ENCODE measurements around the gene STARD9. TPM values are rescaled to one million over a fixed set of nuclear protein-coding genes. Genes with fewer than 3 reads are reported as not detected.

Gene STARD9
- total and polyA plus RNA-seq, 2 of the 13 experiments (the other 11 are each of a cell fraction or from before 2014, with no cell fraction given): 5.3 to 7.5 TPM

DNA sequence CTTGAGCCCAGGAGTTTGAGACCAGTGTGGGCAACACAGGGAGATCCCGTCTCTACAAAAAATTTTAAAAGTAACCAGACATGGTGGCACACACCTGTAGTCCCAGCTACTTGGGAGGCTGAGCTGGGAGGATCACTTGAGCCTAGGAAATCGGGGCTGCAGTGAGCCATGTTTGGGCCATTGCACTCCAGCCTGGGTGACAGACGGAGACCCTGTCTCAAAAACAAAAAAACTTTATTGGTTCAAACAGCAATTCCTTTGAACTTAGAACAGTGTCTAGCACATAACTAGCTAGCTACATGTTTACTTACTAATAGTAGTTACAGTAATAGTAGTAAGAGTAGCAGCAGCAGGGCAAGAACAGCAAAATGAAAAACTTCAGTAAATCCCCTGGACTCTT lies 16.7 kb upstream of the STARD9 start:
- in situ Hi-C loops (cut with HindIII; ENCODE audit: extremely low pct_ligation_motif_present, low pct_unique_long_range_greater_than_20kb): no loop called here
- CTCF ChIA-PET (ENCODE audit: low intra/inter-chr PET ratio, low total read pairs): no interaction called here
- Histone ChIP-seq H3K27me3 (ENCODE audit: control insufficient read depth in 1 of 2, insufficient read depth in 2 of 2, low read length in 2 of 2) (no peaks in the 10 kb centered on the region), H2AFZ (ENCODE audit: low read length) (no peak overlapping the region), H3K79me2 (ENCODE audit: insufficient read depth, low read length) (peaks cover 3% of the 10 kb centered on the region), H3K27ac (ENCODE audit: extremely low read length, insufficient read depth, low read length) (no peak overlapping the region), H3K4me1 (ENCODE audit: insufficient read depth, low read length) (no peaks in the 10 kb centered on the region), H3K9ac (ENCODE audit: insufficient read depth, low read depth, low read length) (no peak overlapping the region), H3K36me3 (replicated peaks in 1 of 2; ENCODE audit: control insufficient read depth in 1 of 2, insufficient read depth in 2 of 2, low read length in 2 of 2) (peaks cover 2 to 40% of the 10 kb centered on the region in 2 experiments; a peak in 4 of 5 replicates), H4K20me1 (ENCODE audit: insufficient read depth, low read length) (no peaks in the 10 kb centered on the region), H3K4me3 (replicated peaks in 1 of 3; ENCODE audit: insufficient read depth in 1 of 3, low read depth in 2 of 3, low read length in 3 of 3) (no peak overlapping the region), H3K4me2 (ENCODE audit: low read depth, low read length) (no peak overlapping the region), H3K9me3 (ENCODE audit: low read length) (no peaks in the 10 kb centered on the region)
- no TSS peak for BruUV-seq (replicated peaks)
- WGBS (ENCODE audit: low lambda C conversion rate): 98% methylated on average over 3 of the region's 3 CpGs
- FAIRE-seq (no peak), DNase-seq (ENCODE audit: low spot score) (no peak), ATAC-seq (no peak)
- TF ChIP-seq ZNF343 (CRISPR knock-in tag; IDR thresholded peaks at IDR 0.05) (no peak), ZNF432 (CRISPR knock-in tag; IDR thresholded peaks at IDR 0.05; ENCODE audit: borderline replicate concordance) (no peak), ZNF737 (CRISPR knock-in tag; IDR thresholded peaks at IDR 0.05; ENCODE audit: borderline replicate concordance) (no peak)
- TF ChIP-seq, protein P1, sequence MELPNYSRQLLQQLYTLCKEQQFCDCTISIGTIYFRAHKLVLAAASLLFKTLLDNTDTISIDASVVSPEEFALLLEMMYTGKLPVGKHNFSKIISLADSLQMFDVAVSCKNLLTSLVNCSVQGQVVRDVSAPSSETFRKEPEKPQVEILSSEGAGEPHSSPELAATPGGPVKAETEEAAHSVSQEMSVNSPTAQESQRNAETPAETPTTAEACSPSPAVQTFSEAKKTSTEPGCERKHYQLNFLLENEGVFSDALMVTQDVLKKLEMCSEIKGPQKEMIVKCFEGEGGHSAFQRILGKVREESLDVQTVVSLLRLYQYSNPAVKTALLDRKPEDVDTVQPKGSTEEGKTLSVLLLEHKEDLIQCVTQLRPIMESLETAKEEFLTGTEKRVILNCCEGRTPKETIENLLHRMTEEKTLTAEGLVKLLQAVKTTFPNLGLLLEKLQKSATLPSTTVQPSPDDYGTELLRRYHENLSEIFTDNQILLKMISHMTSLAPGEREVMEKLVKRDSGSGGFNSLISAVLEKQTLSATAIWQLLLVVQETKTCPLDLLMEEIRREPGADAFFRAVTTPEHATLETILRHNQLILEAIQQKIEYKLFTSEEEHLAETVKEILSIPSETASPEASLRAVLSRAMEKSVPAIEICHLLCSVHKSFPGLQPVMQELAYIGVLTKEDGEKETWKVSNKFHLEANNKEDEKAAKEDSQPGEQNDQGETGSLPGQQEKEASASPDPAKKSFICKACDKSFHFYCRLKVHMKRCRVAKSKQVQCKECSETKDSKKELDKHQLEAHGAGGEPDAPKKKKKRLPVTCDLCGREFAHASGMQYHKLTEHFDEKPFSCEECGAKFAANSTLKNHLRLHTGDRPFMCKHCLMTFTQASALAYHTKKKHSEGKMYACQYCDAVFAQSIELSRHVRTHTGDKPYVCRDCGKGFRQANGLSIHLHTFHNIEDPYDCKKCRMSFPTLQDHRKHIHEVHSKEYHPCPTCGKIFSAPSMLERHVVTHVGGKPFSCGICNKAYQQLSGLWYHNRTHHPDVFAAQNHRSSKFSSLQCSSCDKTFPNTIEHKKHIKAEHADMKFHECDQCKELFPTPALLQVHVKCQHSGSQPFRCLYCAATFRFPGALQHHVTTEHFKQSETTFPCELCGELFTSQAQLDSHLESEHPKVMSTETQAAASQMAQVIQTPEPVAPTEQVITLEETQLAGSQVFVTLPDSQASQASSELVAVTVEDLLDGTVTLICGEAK (IDR thresholded peaks at IDR 0.05): no peak
- TF ChIP-seq, protein P1 (CRISPR knock-in tag; IDR thresholded peaks at IDR 0.05): peak; percentile 64; the same call in 1 of the 2 replicates
- intact Hi-C loops (cut with micrococcal nuclease; ENCODE audit: unreplicated experiment): no loop called here
- POLR2A ChIA-PET: no interaction called here
